HEK293 (cell line): ENCODE measurements around the gene UNC80.

ENCODE experiments used
- CTCF ChIA-PET: fragments of 350-600 bp; formaldehyde crosslinking; extraction: SDS; loops from one replicate; lab custom pipeline; 2021; ENCODE audit warnings: antibody characterized with exemption; lab: Yijun Ruan, JAX
- POLR2A ChIA-PET: fragments of 300-600 bp; formaldehyde crosslinking; extraction: SDS; loops from one replicate; lab custom pipeline; 2020; ENCODE audit warnings: antibody characterized with exemption, inconsistent platforms; lab: Yijun Ruan, JAX
- H3K27ac ChIP-seq: fragments of 200-500 bp; sonication (Bioruptor generic); 2 replicates; pipeline ENCODE4 v1.5.1; 2014; ENCODE audit warnings: low read depth, low read length, control low read depth, inconsistent platforms; ENCODE audit errors: extremely low read depth
- H3K36me3 ChIP-seq, 2 experiments: fragments of 200-500 bp in 1 of 2; sonication (Bioruptor generic) in 1 of 2; 1 replicate in 1 of 2; 2 replicates in 1 of 2; pipeline ENCODE4 v1.5.1; 2014 to 2017; ENCODE audit warnings: inconsistent platforms in 2 of 2, low read length in 2 of 2; ENCODE audit not compliant: control insufficient read depth in 2 of 2, insufficient read depth in 1 of 2
- H3K4me1 ChIP-seq: fragments of 200-500 bp; sonication (Bioruptor generic); 2 replicates; pipeline ENCODE4 v1.5.1; 2014; ENCODE audit warnings: mild to moderate bottlenecking, low read length, inconsistent platforms; ENCODE audit not compliant: control insufficient read depth, insufficient read depth
- H3K4me3 ChIP-seq: 2 replicates; pipeline ENCODE4 v1.5.1; 2011; ENCODE audit warnings: low read depth, mild to moderate bottlenecking, control low read depth, low read length, moderate library complexity
- H3K9me3 ChIP-seq: fragments of 200-500 bp; sonication (Bioruptor generic); 2 replicates; pipeline ENCODE4 v1.5.1; 2014; ENCODE audit warnings: low read depth, low read length, inconsistent platforms; ENCODE audit not compliant: control insufficient read depth, insufficient read depth
- FEZF1 ChIP-seq: fragments of 450-650 bp; formaldehyde crosslinking; IDR thresholded peaks from 2 replicates; pipeline ENCODE4 v1.5.1; 2016; ENCODE audit warnings: missing biosample characterization, missing genetic modification characterization
- GLI4 ChIP-seq: fragments of 450-650 bp; formaldehyde crosslinking; IDR thresholded peaks from 2 replicates; pipeline ENCODE4 v1.5.1; 2016; ENCODE audit warnings: missing biosample characterization, missing genetic modification characterization
- GLIS1 ChIP-seq: fragments of 450-650 bp; formaldehyde crosslinking; IDR thresholded peaks from 2 replicates; pipeline ENCODE4 v1.5.1; 2016; ENCODE audit warnings: missing biosample characterization, missing genetic modification characterization
- KLF1 ChIP-seq: fragments of 450-650 bp; formaldehyde crosslinking; IDR thresholded peaks from 2 replicates; pipeline ENCODE4 v1.5.1; 2016; ENCODE audit warnings: missing biosample characterization, missing genetic modification characterization
- KLF16 ChIP-seq: fragments of 450-650 bp; formaldehyde crosslinking; IDR thresholded peaks from 2 replicates; pipeline ENCODE4 v1.5.1; 2017; ENCODE audit warnings: missing biosample characterization, missing genetic modification characterization
- MZF1 ChIP-seq: fragments of 450-650 bp; formaldehyde crosslinking; IDR thresholded peaks from 2 replicates; pipeline ENCODE4 v1.5.1; 2017; ENCODE audit warnings: missing biosample characterization, missing genetic modification characterization, borderline replicate concordance
- OSR2 ChIP-seq: fragments of 450-650 bp; formaldehyde crosslinking; IDR thresholded peaks from 2 replicates; pipeline ENCODE4 v1.5.1; 2016; ENCODE audit warnings: missing biosample characterization, missing genetic modification characterization
- SP7 ChIP-seq: fragments of 450-650 bp; formaldehyde crosslinking; IDR thresholded peaks from 2 replicates; pipeline ENCODE4 v1.5.1; 2016; ENCODE audit warnings: missing biosample characterization, missing genetic modification characterization
- TRIM28 ChIP-seq: IDR thresholded peaks from 2 replicates; pipeline ENCODE4 v1.6.1; 2011; ENCODE audit warnings: low read length, control low read depth, borderline replicate concordance
- ZBTB20 ChIP-seq: fragments of 450-650 bp; formaldehyde crosslinking; IDR thresholded peaks from 2 replicates; pipeline ENCODE4 v1.5.1; 2016; ENCODE audit warnings: missing biosample characterization, missing genetic modification characterization
- ZFP69B ChIP-seq: fragments of 450-650 bp; formaldehyde crosslinking; IDR thresholded peaks from 2 replicates; pipeline ENCODE4 v1.5.1; 2016; ENCODE audit warnings: missing biosample characterization, missing genetic modification characterization
- ZNF132 ChIP-seq: fragments of 450-650 bp; formaldehyde crosslinking; IDR thresholded peaks from 2 replicates; pipeline ENCODE4 v1.5.1; 2017; ENCODE audit warnings: missing biosample characterization, missing genetic modification characterization, borderline replicate concordance
- ZNF148 ChIP-seq: fragments of 450-650 bp; formaldehyde crosslinking; IDR thresholded peaks from 2 replicates; pipeline ENCODE4 v1.5.0; 2017; ENCODE audit warnings: missing biosample characterization, missing genetic modification characterization, borderline replicate concordance
- ZNF19 ChIP-seq: fragments of 450-650 bp; formaldehyde crosslinking; IDR thresholded peaks from 2 replicates; pipeline ENCODE4; 2016; ENCODE audit warnings: missing biosample characterization, missing genetic modification characterization, low read depth
- ZNF211 ChIP-seq: fragments of 450-650 bp; formaldehyde crosslinking; IDR thresholded peaks from 2 replicates; pipeline ENCODE4 v1.5.1; 2016; ENCODE audit warnings: low read depth, missing biosample characterization, missing genetic modification characterization
- ZNF214 ChIP-seq: fragments of 450-650 bp; formaldehyde crosslinking; IDR thresholded peaks from 2 replicates; pipeline ENCODE4 v1.5.1; 2017; ENCODE audit warnings: missing biosample characterization, mild to moderate bottlenecking, missing genetic modification characterization, borderline replicate concordance
- ZNF221 ChIP-seq: fragments of 450-650 bp; formaldehyde crosslinking; IDR thresholded peaks from 2 replicates; pipeline ENCODE4 v1.5.1; 2017; ENCODE audit warnings: missing biosample characterization, missing genetic modification characterization, borderline replicate concordance
- ZNF274 ChIP-seq, 2 experiments: fragments of 200-500 bp in 1 of 2; fragments of 450-650 bp in 1 of 2; sonication (Bioruptor generic) in 1 of 2; formaldehyde crosslinking in 1 of 2; IDR thresholded peaks; 2 replicates each; pipeline versions ENCODE4 v1.5.1 to v1.6.1; 2014 to 2016; ENCODE audit warnings: borderline replicate concordance in 1 of 2, inconsistent platforms in 1 of 2, low read length in 1 of 2, missing biosample characterization in 1 of 2, missing genetic modification characterization in 1 of 2
- ZNF391 ChIP-seq: fragments of 450-650 bp; formaldehyde crosslinking; IDR thresholded peaks from 2 replicates; pipeline ENCODE4 v1.5.1; 2016; ENCODE audit warnings: low read depth, missing biosample characterization, missing genetic modification characterization, borderline replicate concordance
- ZNF488 ChIP-seq: fragments of 450-650 bp; formaldehyde crosslinking; IDR thresholded peaks from 2 replicates; pipeline ENCODE4 v1.5.1; 2016; ENCODE audit warnings: missing biosample characterization, missing genetic modification characterization
- ZNF548 ChIP-seq: fragments of 450-650 bp; formaldehyde crosslinking; IDR thresholded peaks from 2 replicates; pipeline ENCODE4 v1.5.1; 2016; ENCODE audit warnings: missing biosample characterization, missing genetic modification characterization
- ZNF555 ChIP-seq: fragments of 450-650 bp; formaldehyde crosslinking; conservative IDR thresholded peaks from 2 replicates; pipeline ENCODE4 v1.5.1; 2017; ENCODE audit warnings: missing biosample characterization, mild to moderate bottlenecking, missing genetic modification characterization, inconsistent platforms
- ZNF558 ChIP-seq: fragments of 450-650 bp; formaldehyde crosslinking; IDR thresholded peaks from 2 replicates; pipeline ENCODE4 v1.5.1; 2016; ENCODE audit warnings: missing biosample characterization, missing genetic modification characterization
- ZNF600 ChIP-seq: fragments of 450-650 bp; formaldehyde crosslinking; IDR thresholded peaks from 2 replicates; pipeline ENCODE4 v1.5.1; 2016; ENCODE audit warnings: missing biosample characterization, missing genetic modification characterization
- ZNF621 ChIP-seq: fragments of 450-650 bp; formaldehyde crosslinking; IDR thresholded peaks from 2 replicates; pipeline ENCODE4 v1.5.1; 2017; ENCODE audit warnings: missing biosample characterization, missing genetic modification characterization
- ZNF626 ChIP-seq: fragments of 450-650 bp; sonication (Bioruptor Pico); formaldehyde crosslinking; IDR thresholded peaks from 2 replicates; pipeline ENCODE4 v1.5.1; 2018; ENCODE audit warnings: missing biosample characterization, missing genetic modification characterization, inconsistent platforms
- ZNF654 ChIP-seq: fragments of 450-650 bp; formaldehyde crosslinking; IDR thresholded peaks from 2 replicates; pipeline ENCODE4 v1.5.1; 2016; ENCODE audit warnings: low read depth, missing biosample characterization, missing genetic modification characterization
- ZNF658 ChIP-seq: fragments of 450-650 bp; formaldehyde crosslinking; IDR thresholded peaks from 2 replicates; pipeline ENCODE4; 2016; ENCODE audit warnings: missing biosample characterization, missing genetic modification characterization
- ZNF785 ChIP-seq: fragments of 450-650 bp; formaldehyde crosslinking; IDR thresholded peaks from 2 replicates; pipeline ENCODE4 v1.5.1; 2016; ENCODE audit warnings: missing biosample characterization, missing genetic modification characterization
- ZNF792 ChIP-seq: fragments of 450-650 bp; formaldehyde crosslinking; IDR thresholded peaks from 2 replicates; pipeline ENCODE4 v1.5.1; 2016; ENCODE audit warnings: missing biosample characterization, missing genetic modification characterization
- TF ChIP-seq, protein P1 (sequence below): fragments of 450-650 bp; formaldehyde crosslinking; IDR thresholded peaks from 2 replicates; pipeline ENCODE4 v1.5.1; 2016; ENCODE audit warnings: missing biosample characterization, missing genetic modification characterization
- TF ChIP-seq, protein P2 (sequence below): fragments of 450-650 bp; formaldehyde crosslinking; IDR thresholded peaks from 2 replicates; pipeline ENCODE4 v1.5.1; 2016; ENCODE audit warnings: missing biosample characterization, missing genetic modification characterization

UNC80 gene

GRCh38 chr2:209834767-209835166, 63.1 kb downstream of the UNC80 start:
- TF ChIP-seq ZNF391 (tag by site-specific recombination) = no peak
- no peak for TF ChIP-seq ZNF148
- TF ChIP-seq GLI4 (tag by site-specific recombination) = no peak
- TF ChIP-seq ZNF600 (tag by site-specific recombination) = no peak
- no peak for TF ChIP-seq OSR2 (tag by site-specific recombination)
- TF ChIP-seq MZF1 (tag by site-specific recombination) = no peak
- TF ChIP-seq, protein P1, sequence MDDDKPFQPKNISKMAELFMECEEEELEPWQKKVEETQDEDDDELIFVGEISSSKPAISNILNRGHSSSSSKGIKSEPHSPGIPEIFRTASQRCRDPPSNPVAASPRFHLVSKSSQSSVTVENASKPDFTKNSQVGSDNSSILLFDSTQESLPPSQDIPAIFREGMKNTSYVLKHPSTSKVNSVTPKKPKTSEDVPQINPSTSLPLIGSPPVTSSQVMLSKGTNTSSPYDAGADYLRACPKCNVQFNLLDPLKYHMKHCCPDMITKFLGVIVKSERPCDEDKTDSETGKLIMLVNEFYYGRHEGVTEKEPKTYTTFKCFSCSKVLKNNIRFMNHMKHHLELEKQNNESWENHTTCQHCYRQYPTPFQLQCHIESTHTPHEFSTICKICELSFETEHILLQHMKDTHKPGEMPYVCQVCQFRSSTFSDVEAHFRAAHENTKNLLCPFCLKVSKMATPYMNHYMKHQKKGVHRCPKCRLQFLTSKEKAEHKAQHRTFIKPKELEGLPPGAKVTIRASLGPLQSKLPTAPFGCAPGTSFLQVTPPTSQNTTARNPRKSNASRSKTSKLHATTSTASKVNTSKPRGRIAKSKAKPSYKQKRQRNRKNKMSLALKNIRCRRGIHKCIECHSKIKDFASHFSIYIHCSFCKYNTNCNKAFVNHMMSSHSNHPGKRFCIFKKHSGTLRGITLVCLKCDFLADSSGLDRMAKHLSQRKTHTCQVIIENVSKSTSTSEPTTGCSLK = no peak
- no peak for TF ChIP-seq ZNF221 (tag by site-specific recombination)
- TF ChIP-seq KLF1 = no peak
- TF ChIP-seq ZNF274 (IDR thresholded peaks at IDR 0.05; ENCODE audit: low read length) = no peak
- no peak for TF ChIP-seq ZNF274 (tag by site-specific recombination; IDR thresholded peaks at IDR 0.05; ENCODE audit: borderline replicate concordance)
- TF ChIP-seq ZNF214 = no peak
- no peak for TF ChIP-seq ZNF785 (tag by site-specific recombination)
- TF ChIP-seq ZNF211 = no peak
- no peak for TF ChIP-seq GLIS1 (tag by site-specific recombination)
- TF ChIP-seq ZNF654 = no peak
- TF ChIP-seq ZNF132 (tag by site-specific recombination) = no peak
- TF ChIP-seq SP7 = no peak
- ChIA-PET CTCF (no interaction called here), POLR2A (no interaction called here)
- no peaks in the 10 kb centered on the region for H3K4me1 ChIP-seq
- no peak overlapping the region for H3K27ac ChIP-seq
- no peaks in the 10 kb centered on the region for H3K9me3 ChIP-seq
- no peak overlapping the region for H3K4me3 ChIP-seq
- H3K36me3 ChIP-seq = no peaks in the 10 kb centered on the region

DNA sequence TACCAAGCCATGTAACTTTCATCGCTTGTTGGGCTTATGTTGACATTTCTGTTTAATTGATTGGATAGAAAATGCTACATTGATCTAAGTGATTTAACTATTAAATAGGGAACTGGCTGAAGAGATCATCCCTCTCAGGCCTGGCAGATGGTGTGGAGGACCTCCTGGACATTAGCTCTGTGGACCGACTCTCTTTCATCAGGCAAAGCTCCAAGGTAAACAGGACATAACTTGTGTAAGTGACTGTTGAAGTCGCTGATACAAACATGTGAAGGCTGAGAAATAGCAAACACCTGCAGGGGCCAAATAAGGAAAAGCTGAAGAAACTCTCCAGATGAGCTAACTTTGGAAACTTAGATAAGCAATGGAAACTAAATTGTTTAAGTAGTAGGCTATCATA, 68.8 kb downstream of the UNC80 start:
- Histone ChIP-seq H3K4me3 (no peak overlapping the region), H3K36me3 (no peaks in the 10 kb centered on the region), H3K4me1 (no peaks in the 10 kb centered on the region), H3K27ac (no peak overlapping the region), H3K9me3 (no peaks in the 10 kb centered on the region)
- CTCF ChIA-PET = no interaction called here
- POLR2A ChIA-PET = no interaction called here
- TF ChIP-seq, protein P2, sequence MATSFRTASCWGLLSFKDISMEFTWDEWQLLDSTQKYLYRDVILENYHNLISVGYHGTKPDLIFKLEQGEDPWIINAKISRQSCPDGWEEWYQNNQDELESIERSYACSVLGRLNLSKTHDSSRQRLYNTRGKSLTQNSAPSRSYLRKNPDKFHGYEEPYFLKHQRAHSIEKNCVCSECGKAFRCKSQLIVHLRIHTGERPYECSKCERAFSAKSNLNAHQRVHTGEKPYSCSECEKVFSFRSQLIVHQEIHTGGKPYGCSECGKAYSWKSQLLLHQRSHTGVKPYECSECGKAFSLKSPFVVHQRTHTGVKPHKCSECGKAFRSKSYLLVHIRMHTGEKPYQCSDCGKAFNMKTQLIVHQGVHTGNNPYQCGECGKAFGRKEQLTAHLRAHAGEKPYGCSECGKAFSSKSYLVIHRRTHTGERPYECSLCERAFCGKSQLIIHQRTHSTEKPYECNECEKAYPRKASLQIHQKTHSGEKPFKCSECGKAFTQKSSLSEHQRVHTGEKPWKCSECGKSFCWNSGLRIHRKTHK (tag by site-specific recombination) = no peak
- TF ChIP-seq ZNF488 (tag by site-specific recombination) (no peak), ZNF558 (tag by site-specific recombination) (no peak), ZNF626 (tag by site-specific recombination) (no peak), ZNF19 (no peak), ZNF548 (no peak), ZNF792 (tag by site-specific recombination) (no peak), FEZF1 (no peak), ZNF621 (no peak), ZFP69B (no peak), ZNF555 (tag by site-specific recombination) (no peak), ZNF658 (tag by site-specific recombination) (no peak), ZBTB20 (tag by site-specific recombination) (no peak), TRIM28 (no peak), KLF16 (tag by site-specific recombination) (no peak)
